Progenitor cell of endocrine pancreas (in vitro differentiated cells): Measurements from ENCODE around the gene RBM44. TPM values are rescaled to one million over a fixed set of nuclear protein-coding genes. Genes with fewer than 3 reads are reported as not detected.

Source experiments
- DNase-seq: peaks from one replicate; pipeline ENCODE4 v3.0.0; 2021; ENCODE audit warnings: low spot score; ENCODE audit not compliant: unreplicated experiment
- H3K27ac Mint-ChIP-seq: 2 replicates; pipeline ENCODE4 v1.8.0; 2021; ENCODE audit warnings: mild to moderate bottlenecking, moderate library complexity, mixed read lengths
- H3K27me3 Mint-ChIP-seq: 2 replicates; pipeline ENCODE4 v1.8.0; 2021; ENCODE audit warnings: mixed read lengths
- H3K36me3 Mint-ChIP-seq: 2 replicates; pipeline ENCODE4 v1.8.0; 2022; ENCODE audit warnings: mixed read lengths; ENCODE audit not compliant: insufficient read depth
- H3K4me1 Mint-ChIP-seq: 2 replicates; pipeline ENCODE4 v1.8.0; 2021; ENCODE audit warnings: low read depth, mixed read lengths
- H3K4me3 Mint-ChIP-seq: 2 replicates; pipeline ENCODE4 v1.8.0; 2021; ENCODE audit warnings: low read depth, mild to moderate bottlenecking, moderate library complexity, mixed read lengths
- H3K9me3 Mint-ChIP-seq: 2 replicates; pipeline ENCODE4 v1.8.0; 2021; ENCODE audit warnings: low read depth, mixed read lengths
- total RNA-seq: library from RNA; stranded (reverse); gene quantifications from 2 replicates; pipeline ENCODE4 v1.2.1, GENCODE V29; 2021
- TF ChIP-seq, protein P1 (sequence below): fragments of 200-600 bp; sonication (generic); IDR thresholded peaks from one replicate; pipeline ENCODE4 v1.5.0; 2021; ENCODE audit warnings: antibody characterized with exemption, mild to moderate bottlenecking; ENCODE audit not compliant: unreplicated experiment

The RBM44 gene
- total RNA-seq, 1 donor from 2014 or later: 0.81 TPM

DNA sequence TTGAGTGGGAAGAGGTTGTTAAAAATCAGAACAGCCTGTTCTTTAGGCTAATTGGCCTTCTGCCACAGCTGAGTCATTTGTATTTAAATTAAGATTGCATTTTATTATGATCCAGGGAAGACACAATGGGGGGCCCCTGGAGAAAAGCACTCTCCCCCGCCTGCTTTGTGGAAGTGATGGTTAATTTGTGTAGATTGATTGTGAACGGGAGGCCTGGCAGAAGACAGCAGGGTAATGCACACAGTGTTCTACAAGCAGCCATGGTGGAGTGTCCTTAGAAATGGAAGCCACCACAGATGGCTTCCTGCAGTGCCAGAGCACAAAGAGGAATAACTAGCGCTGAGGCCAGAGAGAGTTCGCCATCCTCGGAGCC is 80.5 kb downstream of the RBM44 start:
- H3K4me3 Mint-ChIP-seq: no peak overlapping the region

DNA sequence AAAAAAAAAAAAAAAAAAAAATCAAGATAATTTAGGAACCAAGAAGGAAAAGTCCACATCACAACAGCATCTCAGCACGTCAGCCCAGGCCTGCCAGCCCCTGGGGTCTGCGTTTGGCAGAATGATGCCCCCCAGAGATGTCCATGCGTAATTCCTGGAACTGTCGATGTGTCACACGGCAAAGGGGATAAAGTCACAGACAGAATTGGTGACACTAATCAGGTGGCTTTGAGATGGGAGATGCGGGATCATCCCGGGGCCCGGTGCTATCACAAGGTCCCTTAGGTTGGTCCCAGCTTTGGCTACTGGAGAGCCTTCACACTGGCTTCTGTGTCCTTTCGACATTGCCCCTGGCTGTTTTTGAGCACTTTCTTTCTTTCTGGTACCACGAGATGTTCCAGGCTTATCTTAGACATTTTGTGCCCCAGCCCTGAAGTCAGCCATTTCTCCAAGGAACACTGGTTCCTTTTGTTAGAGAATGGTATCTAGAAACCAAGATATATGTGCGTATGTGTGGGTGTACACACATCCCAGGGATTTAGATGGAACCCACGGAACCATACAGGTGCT is 81.5 kb downstream of the RBM44 start:
- TF ChIP-seq, protein P1, sequence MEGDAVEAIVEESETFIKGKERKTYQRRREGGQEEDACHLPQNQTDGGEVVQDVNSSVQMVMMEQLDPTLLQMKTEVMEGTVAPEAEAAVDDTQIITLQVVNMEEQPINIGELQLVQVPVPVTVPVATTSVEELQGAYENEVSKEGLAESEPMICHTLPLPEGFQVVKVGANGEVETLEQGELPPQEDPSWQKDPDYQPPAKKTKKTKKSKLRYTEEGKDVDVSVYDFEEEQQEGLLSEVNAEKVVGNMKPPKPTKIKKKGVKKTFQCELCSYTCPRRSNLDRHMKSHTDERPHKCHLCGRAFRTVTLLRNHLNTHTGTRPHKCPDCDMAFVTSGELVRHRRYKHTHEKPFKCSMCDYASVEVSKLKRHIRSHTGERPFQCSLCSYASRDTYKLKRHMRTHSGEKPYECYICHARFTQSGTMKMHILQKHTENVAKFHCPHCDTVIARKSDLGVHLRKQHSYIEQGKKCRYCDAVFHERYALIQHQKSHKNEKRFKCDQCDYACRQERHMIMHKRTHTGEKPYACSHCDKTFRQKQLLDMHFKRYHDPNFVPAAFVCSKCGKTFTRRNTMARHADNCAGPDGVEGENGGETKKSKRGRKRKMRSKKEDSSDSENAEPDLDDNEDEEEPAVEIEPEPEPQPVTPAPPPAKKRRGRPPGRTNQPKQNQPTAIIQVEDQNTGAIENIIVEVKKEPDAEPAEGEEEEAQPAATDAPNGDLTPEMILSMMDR: no peak
- Mint-ChIP-seq H3K27me3 (no peaks in the 10 kb centered on the region), H3K4me1 (peaks cover 7% of the 10 kb centered on the region), H3K9me3 (no peaks in the 10 kb centered on the region), H3K4me3 (no peak overlapping the region), H3K27ac (no peak overlapping the region), H3K36me3 (peaks cover 15% of the 10 kb centered on the region)
- DNase-seq: no peak

More for the DNA sequence above, 80.5 kb downstream of the RBM44 start:
- H3K27ac Mint-ChIP-seq: no peak overlapping the region
- no peak for DNase-seq
- peaks cover 15% of the 10 kb centered on the region for H3K36me3 Mint-ChIP-seq
- TF ChIP-seq, protein P1: no peak
- H3K4me1 Mint-ChIP-seq: peaks cover 5% of the 10 kb centered on the region
- no peaks in the 10 kb centered on the region for H3K9me3 Mint-ChIP-seq
- H3K27me3 Mint-ChIP-seq: no peaks in the 10 kb centered on the region

DNA sequence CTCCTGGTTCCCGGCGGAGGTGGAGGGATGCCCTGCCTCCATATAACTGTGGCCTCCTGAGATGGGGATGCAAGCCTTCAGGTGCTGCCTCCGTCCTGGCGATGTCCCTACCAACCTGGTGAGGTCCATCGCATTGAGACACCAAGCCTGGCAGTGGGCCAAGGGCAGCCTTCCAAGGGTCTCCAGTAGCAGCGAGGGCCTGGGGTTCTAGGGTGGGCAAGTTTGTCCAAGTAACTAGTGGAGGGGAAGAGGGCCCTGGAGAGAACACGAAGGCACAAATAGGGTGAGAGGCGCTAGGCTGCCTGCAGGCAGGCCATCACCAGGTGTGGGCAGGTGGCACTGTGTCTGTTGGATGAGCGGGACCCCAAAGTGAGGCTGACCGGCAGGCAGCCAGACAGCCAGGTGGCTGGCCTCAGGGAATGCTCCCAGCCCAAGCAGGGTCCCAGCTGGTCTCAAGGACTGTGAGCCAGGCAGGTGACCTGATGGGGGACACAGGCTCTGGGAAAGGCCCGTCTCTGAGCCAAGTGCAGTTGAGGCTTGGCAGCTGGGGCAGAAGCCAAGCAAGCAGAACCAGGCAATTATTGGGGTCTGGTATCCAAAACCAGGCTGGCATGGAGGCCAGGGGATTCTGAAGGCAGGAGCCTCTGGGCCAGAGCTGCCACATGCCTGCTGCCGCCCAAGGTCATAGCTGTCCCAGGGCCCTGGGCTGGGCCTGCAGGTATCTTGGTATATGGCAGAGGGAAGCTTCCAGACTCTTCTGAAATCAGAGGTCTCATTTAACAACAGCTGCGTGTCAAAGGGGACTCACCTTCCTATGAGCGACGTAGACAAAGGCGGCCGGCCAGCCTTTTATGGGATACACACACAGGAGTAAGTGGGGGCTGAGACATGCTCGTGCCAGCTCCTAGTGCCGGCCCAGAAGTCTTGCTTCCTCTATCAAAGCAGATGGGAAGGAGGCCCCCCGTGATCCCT is 84.2 kb downstream of the RBM44 start:
- Mint-ChIP-seq H3K4me3 (no peak overlapping the region), H3K4me1 (peaks cover 7% of the 10 kb centered on the region), H3K36me3 (peaks cover 18% of the 10 kb centered on the region), H3K9me3 (no peaks in the 10 kb centered on the region), H3K27me3 (no peaks in the 10 kb centered on the region), H3K27ac (no peak overlapping the region)
- no peak for DNase-seq
- TF ChIP-seq, protein P1: no peak

- H3K36me3 Mint-ChIP-seq: peaks cover 21% of the 10 kb centered on the region
- TF ChIP-seq, protein P1: no peak
- H3K9me3 Mint-ChIP-seq: no peaks in the 10 kb centered on the region
- peak overlapping the region; percentile 35 for H3K27ac Mint-ChIP-seq
- H3K4me3 Mint-ChIP-seq: no peak overlapping the region
- no peaks in the 10 kb centered on the region for H3K27me3 Mint-ChIP-seq
- H3K4me1 Mint-ChIP-seq: peaks cover 7% of the 10 kb centered on the region
- no peak for DNase-seq
Measured at GRCh38 chr2:237883951-237884446, 85.4 kb downstream of the RBM44 start.

GRCh38 chr2:237884681-237885080 is 86.1 kb downstream of the RBM44 start:
- H3K4me1 Mint-ChIP-seq: peaks cover 7% of the 10 kb centered on the region
- TF ChIP-seq, protein P1: no peak
- no peaks in the 10 kb centered on the region for H3K27me3 Mint-ChIP-seq
- no peak overlapping the region for H3K27ac Mint-ChIP-seq
- H3K9me3 Mint-ChIP-seq: no peaks in the 10 kb centered on the region
- no peak overlapping the region for H3K4me3 Mint-ChIP-seq
- peaks cover 23% of the 10 kb centered on the region for H3K36me3 Mint-ChIP-seq
- no peak for DNase-seq
